ENCODE data around the gene EXOC4. TPM values are rescaled to one million over a fixed set of nuclear protein-coding genes. Genes with fewer than 3 reads are reported as not detected.

Gene EXOC4
- total RNA-seq, 1 experiment from 2014 or later, result 75.8 TPM

DNA sequence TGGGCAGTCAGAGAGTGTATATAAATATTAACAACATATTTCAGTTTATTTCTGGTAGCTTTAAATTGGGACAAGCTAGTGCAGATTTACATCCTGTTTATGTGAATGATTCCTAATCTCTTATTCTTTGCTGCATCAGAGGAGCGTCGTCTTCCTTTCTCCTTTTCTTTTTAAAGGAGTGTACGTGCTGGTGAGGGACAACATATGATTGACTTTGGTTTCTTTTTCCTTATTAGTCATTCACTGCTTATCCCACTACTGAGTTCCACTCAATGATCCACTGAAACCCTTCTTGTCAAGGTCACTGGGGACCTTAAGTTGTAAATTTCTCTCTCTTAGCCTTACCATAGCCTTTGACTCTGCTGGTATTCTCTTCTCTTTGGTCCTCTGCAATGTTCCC lies 116.3 kb downstream of the EXOC4 start:
- Histone ChIP-seq H2BK5ac (ENCODE audit: insufficient read length, low read length) (no peak overlapping the region), H3K79me1 (ENCODE audit: insufficient read depth, low read depth, low read length, poor library complexity, severe bottlenecking) (no peaks in the 10 kb centered on the region), H3K23me2 (ENCODE audit: insufficient read length, low read depth, low read length, poor library complexity, severe bottlenecking) (no peaks in the 10 kb centered on the region), H3K4ac (ENCODE audit: low read depth, low read length) (no peak overlapping the region), H3T11ph (ENCODE audit: low read length) (no peak overlapping the region), H4K8ac (replicated peaks; ENCODE audit: insufficient read length, low read depth, low read length) (no peak overlapping the region), H2AFZ (ENCODE audit: low read length) (no peak overlapping the region), H3K56ac (ENCODE audit: insufficient read length, low read depth, low read length) (no peak overlapping the region), H3K14ac (ENCODE audit: insufficient read depth, low read length) (no peak overlapping the region), H2BK20ac (ENCODE audit: low read depth, low read length, poor library complexity, severe bottlenecking) (no peak overlapping the region), H3K23ac (ENCODE audit: insufficient read length, low read depth, low read length) (no peak overlapping the region), H3K4me2 (ENCODE audit: insufficient read depth, insufficient read length, low read length) (no peak overlapping the region), H4K5ac (ENCODE audit: insufficient read length, low read depth, low read length) (no peak overlapping the region), H2BK15ac (ENCODE audit: low read depth, low read length) (no peak overlapping the region), H2AK5ac (ENCODE audit: insufficient read length, low read length) (no peak overlapping the region), H2BK120ac (ENCODE audit: low read depth, low read length, poor library complexity, severe bottlenecking) (no peak overlapping the region), H4K20me1 (ENCODE audit: control insufficient read depth, insufficient read depth, insufficient read length) (no peaks in the 10 kb centered on the region), H2BK12ac (ENCODE audit: insufficient read length, low read depth, low read length) (no peak overlapping the region), H3K18ac (ENCODE audit: insufficient read length, low read depth, low read length) (no peak overlapping the region), H4K91ac (ENCODE audit: insufficient read length, low read depth, low read length) (no peak overlapping the region), H3K27me3 (ENCODE audit: insufficient read depth, low read length) (no peaks in the 10 kb centered on the region), H3K79me2 (ENCODE audit: insufficient read depth, low read length) (no peaks in the 10 kb centered on the region), H3K9ac (ENCODE audit: extremely low read depth, insufficient read length, low read length) (no peak overlapping the region), H3K9me3 (ENCODE audit: control insufficient read depth, low read depth, low read length) (no peaks in the 10 kb centered on the region), H3K4me1 (ENCODE audit: insufficient read depth, low read length) (peaks cover 6% of the 10 kb centered on the region), H3K27ac (ENCODE audit: insufficient read length, low read depth, low read length) (no peak overlapping the region)
- DNase-seq, result no peak
- Mint-ChIP-seq H3K27me3 (ENCODE audit: low read depth) (no peaks in the 10 kb centered on the region), H3K4me3 (no peak overlapping the region), H3K9me3 (no peaks in the 10 kb centered on the region), H3K36me3 (ENCODE audit: insufficient read depth in 1 of 3, low read depth in 3 of 3) (no peaks in the 10 kb centered on the region), H3K27ac (peak overlapping the region in 1 of 3 experiments; percentile 21; a peak in 1 of 7 replicates), H3K4me1 (peaks cover 15 to 33% of the 10 kb centered on the region in 2 experiments)
- no CpG with 5 or more reads among the region's 3 CpGs for WGBS (ENCODE audit: extremely low coverage, insufficient read length, low lambda C conversion rate)
- TF ChIP-seq, protein P1, sequence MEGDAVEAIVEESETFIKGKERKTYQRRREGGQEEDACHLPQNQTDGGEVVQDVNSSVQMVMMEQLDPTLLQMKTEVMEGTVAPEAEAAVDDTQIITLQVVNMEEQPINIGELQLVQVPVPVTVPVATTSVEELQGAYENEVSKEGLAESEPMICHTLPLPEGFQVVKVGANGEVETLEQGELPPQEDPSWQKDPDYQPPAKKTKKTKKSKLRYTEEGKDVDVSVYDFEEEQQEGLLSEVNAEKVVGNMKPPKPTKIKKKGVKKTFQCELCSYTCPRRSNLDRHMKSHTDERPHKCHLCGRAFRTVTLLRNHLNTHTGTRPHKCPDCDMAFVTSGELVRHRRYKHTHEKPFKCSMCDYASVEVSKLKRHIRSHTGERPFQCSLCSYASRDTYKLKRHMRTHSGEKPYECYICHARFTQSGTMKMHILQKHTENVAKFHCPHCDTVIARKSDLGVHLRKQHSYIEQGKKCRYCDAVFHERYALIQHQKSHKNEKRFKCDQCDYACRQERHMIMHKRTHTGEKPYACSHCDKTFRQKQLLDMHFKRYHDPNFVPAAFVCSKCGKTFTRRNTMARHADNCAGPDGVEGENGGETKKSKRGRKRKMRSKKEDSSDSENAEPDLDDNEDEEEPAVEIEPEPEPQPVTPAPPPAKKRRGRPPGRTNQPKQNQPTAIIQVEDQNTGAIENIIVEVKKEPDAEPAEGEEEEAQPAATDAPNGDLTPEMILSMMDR (conservative IDR thresholded peaks at IDR 0.05), result no peak
